ENCODE data around the gene LCK. TPM values are rescaled to one million over a fixed set of nuclear protein-coding genes. Genes with fewer than 3 reads are reported as not detected.

Gene LCK
- total and polyA plus RNA-seq, 2 of the 8 experiments (the other 6 are each of a cell fraction or from before 2014, with no cell fraction given), result 75.3 to 122 TPM

- TF ChIP-seq MAFK (IDR thresholded peaks at IDR 0.05; ENCODE audit: low read depth, low read length) (no peak), SP4 (IDR thresholded peaks at IDR 0.05; ENCODE audit: low read length) (no peak), SIRT6 (IDR thresholded peaks at IDR 0.05; ENCODE audit: low read length) (no peak), SIN3A (conservative IDR thresholded peaks at IDR 0.05 in 1 of 2, IDR thresholded peaks at IDR 0.05 in 1 of 2; ENCODE audit: low read depth in 1 of 2, low read length in 2 of 2) (no peak), KDM1A (IDR thresholded peaks at IDR 0.05; ENCODE audit: borderline replicate concordance, low read length) (no peak), HDAC6 (IDR thresholded peaks at IDR 0.05; ENCODE audit: low read depth, low read length) (no peak)
These were observed 5.6 kb downstream of the LCK start (continued) for GRCh38 chr1:32256473-32257226.
